ENCODE measurements around the gene NKAIN2.
"Not testable (repeated sequence)": the region's sequence is repeated elsewhere in the genome, so short reads cannot be mapped to it uniquely, and the experiment has no call there.

DNA sequence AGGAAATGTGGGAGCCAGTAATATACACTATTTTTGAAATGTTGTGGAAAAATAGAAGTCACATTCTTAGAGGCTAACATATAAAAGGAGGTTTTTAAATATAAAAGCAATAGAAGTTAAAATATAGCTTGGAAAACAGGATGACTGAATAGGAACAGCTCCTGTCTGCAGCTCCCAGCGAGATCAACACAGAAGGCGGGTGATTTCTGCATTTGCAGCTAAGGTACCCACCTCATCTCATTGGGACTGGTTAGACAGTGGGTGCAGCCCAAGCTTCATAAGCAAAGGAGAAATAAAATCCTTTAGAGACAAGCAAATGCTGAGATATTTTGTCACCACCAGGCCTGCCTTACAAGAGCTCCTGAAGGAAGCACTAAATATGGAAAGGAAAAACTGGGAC is 434.7 kb downstream of the NKAIN2 start:
- TF ChIP-seq TOX (CRISPR knock-in tag; IDR thresholded peaks at IDR 0.05; ENCODE audit: borderline replicate concordance); PPARA (CRISPR knock-in tag; IDR thresholded peaks at IDR 0.05; ENCODE audit: borderline replicate concordance); OSR1 (CRISPR knock-in tag; IDR thresholded peaks at IDR 0.05); POU6F1 (CRISPR knock-in tag; IDR thresholded peaks at IDR 0.05; ENCODE audit: borderline replicate concordance, low read depth); SNAI2 (CRISPR knock-in tag; IDR thresholded peaks at IDR 0.05); GLIS3 (CRISPR knock-in tag; IDR thresholded peaks at IDR 0.05); CREB5 (CRISPR knock-in tag; IDR thresholded peaks at IDR 0.05; ENCODE audit: low read depth); BACH2 (CRISPR knock-in tag; IDR thresholded peaks at IDR 0.05; ENCODE audit: borderline replicate concordance); CSRNP3 (CRISPR knock-in tag; IDR thresholded peaks at IDR 0.05); ZFP30 (CRISPR knock-in tag; IDR thresholded peaks at IDR 0.05); PATZ1 (CRISPR knock-in tag; IDR thresholded peaks at IDR 0.05; ENCODE audit: borderline replicate concordance); TCF4 (CRISPR knock-in tag; IDR thresholded peaks at IDR 0.05; ENCODE audit: borderline replicate concordance); ISL1 (CRISPR knock-in tag; IDR thresholded peaks at IDR 0.05); CSDC2 (CRISPR knock-in tag; IDR thresholded peaks at IDR 0.05): not testable (repeated sequence)
